Jurkat, Clone E6-1 (cell line): ENCODE data around the gene FGF12.
A peak's percentile ranks its signal among the peaks of the same experiment; 100 is the strongest.

Experiments used
- DNase-seq: peaks from one replicate; pipeline ENCODE4 v3.0.0-alpha.2; 2011; ENCODE audit warnings: low read depth, low spot score
- H3K4me3 ChIP-seq: 2 replicates; pipeline ENCODE4 v1.5.1; 2011; ENCODE audit warnings: mild to moderate bottlenecking, low read length, control low read depth, moderate library complexity

Gene FGF12

GRCh38 chr3:192313605-192314004 lies 413.7 kb downstream of the FGF12 start:
- DNase-seq, result no peak
- no peak overlapping the region for H3K4me3 ChIP-seq

GRCh38 chr3:192307631-192308030 lies 419.7 kb downstream of the FGF12 start:
- no peak overlapping the region for H3K4me3 ChIP-seq
- no peak for DNase-seq

GRCh38 chr3:192303235-192303634 lies 424.1 kb downstream of the FGF12 start:
- no peak overlapping the region for H3K4me3 ChIP-seq
- no peak for DNase-seq

- no peak for DNase-seq
- H3K4me3 ChIP-seq, result no peak overlapping the region
Observed at GRCh38 chr3:192302721-192303120, 424.6 kb downstream of the FGF12 start.

- no peak for DNase-seq
Observed at GRCh38 chr3:192299921-192300320, 427.4 kb downstream of the FGF12 start.

GRCh38 chr3:192296845-192297244 lies 430.5 kb downstream of the FGF12 start:
- H3K4me3 ChIP-seq, result no peak overlapping the region
- no peak for DNase-seq

More at GRCh38 chr3:192299921-192300320, 427.4 kb downstream of the FGF12 start:
- H3K4me3 ChIP-seq, result no peak overlapping the region

GRCh38 chr3:192284443-192285072 lies 442.8 kb downstream of the FGF12 start:
- no peak for DNase-seq
- no peak overlapping the region for H3K4me3 ChIP-seq

GRCh38 chr3:192281207-192281880 lies 446.0 kb downstream of the FGF12 start:
- H3K4me3 ChIP-seq, result no peak overlapping the region
- DNase-seq, result no peak

- H3K4me3 ChIP-seq, result no peak overlapping the region
- DNase-seq, result no peak
Observed at GRCh38 chr3:192279664-192280063, 447.7 kb downstream of the FGF12 start.

- DNase-seq, result no peak
- H3K4me3 ChIP-seq, result no peak overlapping the region
Observed at GRCh38 chr3:192277477-192277876, 449.9 kb downstream of the FGF12 start.

- no peak for DNase-seq
- H3K4me3 ChIP-seq, result no peak overlapping the region
Observed at GRCh38 chr3:192275741-192276355, 451.5 kb downstream of the FGF12 start.

- DNase-seq, result no peak
- H3K4me3 ChIP-seq, result no peak overlapping the region
Observed at GRCh38 chr3:192273697-192274010, 453.7 kb downstream of the FGF12 start.

- DNase-seq, result no peak
- H3K4me3 ChIP-seq, result no peak overlapping the region
Observed at GRCh38 chr3:192273001-192273696, 454.2 kb downstream of the FGF12 start.

GRCh38 chr3:192262001-192262400 lies 465.3 kb downstream of the FGF12 start:
- no peak overlapping the region for H3K4me3 ChIP-seq
- no peak for DNase-seq

- peak; percentile 14 for DNase-seq
Observed at GRCh38 chr3:192261135-192261534, 466.2 kb downstream of the FGF12 start.

GRCh38 chr3:192260116-192261010 lies 467.0 kb downstream of the FGF12 start:
- DNase-seq, result no peak
- no peak overlapping the region for H3K4me3 ChIP-seq

More at GRCh38 chr3:192261135-192261534, 466.2 kb downstream of the FGF12 start:
- H3K4me3 ChIP-seq, result no peak overlapping the region

- DNase-seq, result no peak
Observed at GRCh38 chr3:192259661-192260060, 467.7 kb downstream of the FGF12 start.

GRCh38 chr3:192258721-192259120 lies 468.6 kb downstream of the FGF12 start:
- no peak overlapping the region for H3K4me3 ChIP-seq
- no peak for DNase-seq

More at GRCh38 chr3:192259661-192260060, 467.7 kb downstream of the FGF12 start:
- H3K4me3 ChIP-seq, result no peak overlapping the region

- no peak overlapping the region for H3K4me3 ChIP-seq
- no peak for DNase-seq
Observed at GRCh38 chr3:192255839-192256238, 471.5 kb downstream of the FGF12 start.
